Osteocyte (in vitro differentiated cells): Measurements from ENCODE around the gene SLBP. TPM values are rescaled to one million over a fixed set of nuclear protein-coding genes. Genes with fewer than 3 reads are reported as not detected.

Experiments
- DNase-seq: peaks from one replicate; pipeline ENCODE4 v3.0.0; 2021; ENCODE audit warnings: mixed read lengths; ENCODE audit not compliant: unreplicated experiment; ENCODE audit errors: extremely low spot score
- H3K27ac Mint-ChIP-seq: one replicate; pipeline ENCODE4 v1.8.0; 2021; ENCODE audit warnings: mild to moderate bottlenecking, mixed read lengths; ENCODE audit not compliant: unreplicated experiment
- H3K27me3 Mint-ChIP-seq: one replicate; pipeline ENCODE4 v1.8.0; 2021; ENCODE audit warnings: mixed read lengths; ENCODE audit not compliant: unreplicated experiment
- H3K36me3 Mint-ChIP-seq: one replicate; pipeline ENCODE4 v1.8.0; 2021; ENCODE audit warnings: mixed read lengths; ENCODE audit not compliant: unreplicated experiment
- H3K4me1 Mint-ChIP-seq: one replicate; pipeline ENCODE4 v1.8.0; 2021; ENCODE audit warnings: mixed read lengths; ENCODE audit not compliant: unreplicated experiment
- H3K4me3 Mint-ChIP-seq: one replicate; pipeline ENCODE4 v1.8.0; 2021; ENCODE audit warnings: mild to moderate bottlenecking, moderate library complexity, mixed read lengths; ENCODE audit not compliant: unreplicated experiment
- H3K9me3 Mint-ChIP-seq: one replicate; pipeline ENCODE4 v1.8.0; 2021; ENCODE audit warnings: mixed read lengths; ENCODE audit not compliant: unreplicated experiment
- CTCF ChIP-seq: fragments of 200-600 bp; sonication (generic); IDR thresholded peaks from 2 replicates; pipeline ENCODE4 v1.5.0; 2021; ENCODE audit warnings: antibody characterized with exemption, mild to moderate bottlenecking, moderate library complexity
- total RNA-seq: library from RNA; stranded (reverse); gene quantifications from 2 replicates; pipeline ENCODE4 v1.2.1, GENCODE V29; 2021

Gene SLBP
- total RNA-seq, 1 donor from 2014 or later, result 49.1 TPM

DNA sequence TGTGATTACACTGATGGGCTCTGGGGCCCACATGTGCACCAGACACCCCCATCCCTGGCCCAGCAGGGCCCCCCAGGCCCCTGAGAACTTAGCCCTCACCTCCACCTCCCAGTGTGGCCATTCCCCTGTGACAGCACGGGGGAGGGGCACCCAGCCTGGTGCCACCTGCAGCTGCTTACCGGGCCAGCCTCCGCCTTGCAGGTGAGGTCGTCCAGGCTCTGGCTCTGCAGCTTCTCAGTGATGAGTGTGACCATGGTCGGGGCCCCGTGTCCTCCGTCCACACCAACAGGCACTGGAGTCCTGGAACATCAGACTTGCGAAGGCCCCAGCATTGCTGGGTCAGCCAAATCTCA, 43.7 kb downstream of the SLBP start:
- H3K27me3 Mint-ChIP-seq, result no peaks in the 10 kb centered on the region
- no peaks in the 10 kb centered on the region for H3K9me3 Mint-ChIP-seq
- no peak overlapping the region for H3K27ac Mint-ChIP-seq
- H3K4me1 Mint-ChIP-seq, result peaks cover 5% of the 10 kb centered on the region
- no peak overlapping the region for H3K4me3 Mint-ChIP-seq
- DNase-seq, result no peak
- TF ChIP-seq CTCF, result no peak
- H3K36me3 Mint-ChIP-seq, result no peaks in the 10 kb centered on the region

GRCh38 chr4:1667273-1667672, 44.8 kb downstream of the SLBP start:
- Mint-ChIP-seq H3K4me3 (no peak overlapping the region), H3K27ac (no peak overlapping the region), H3K36me3 (no peaks in the 10 kb centered on the region), H3K4me1 (peaks cover 5% of the 10 kb centered on the region), H3K27me3 (no peaks in the 10 kb centered on the region), H3K9me3 (no peaks in the 10 kb centered on the region)
- TF ChIP-seq CTCF, result no peak
- no peak for DNase-seq

- no peak overlapping the region for H3K27ac Mint-ChIP-seq
- no peaks in the 10 kb centered on the region for H3K36me3 Mint-ChIP-seq
- H3K9me3 Mint-ChIP-seq, result no peaks in the 10 kb centered on the region
- no peak for DNase-seq
- H3K27me3 Mint-ChIP-seq, result no peaks in the 10 kb centered on the region
- no peak for TF ChIP-seq CTCF
- H3K4me1 Mint-ChIP-seq, result peaks cover 5% of the 10 kb centered on the region
- H3K4me3 Mint-ChIP-seq, result no peak overlapping the region
Observed at GRCh38 chr4:1666391-1666790, 45.7 kb downstream of the SLBP start.

DNA sequence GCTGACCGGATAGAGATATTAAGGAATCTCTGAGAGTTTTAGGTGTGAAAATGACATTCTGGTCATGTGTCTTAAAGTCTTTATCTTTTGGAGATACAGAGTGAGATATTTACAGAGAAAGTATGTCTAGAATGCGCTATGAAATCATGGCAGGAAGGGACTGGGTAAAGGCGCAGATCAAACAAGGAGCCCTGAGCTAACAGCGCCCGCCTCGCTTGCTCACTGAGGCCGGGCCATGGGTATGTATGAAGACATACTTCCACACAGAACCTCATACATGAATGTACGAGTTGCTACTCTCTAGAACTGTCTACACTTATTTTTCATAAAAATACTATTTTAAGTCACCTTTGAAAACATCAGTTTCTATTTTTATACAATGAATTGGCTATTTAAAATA, 48.0 kb downstream of the SLBP start:
- no peak for DNase-seq

DNA sequence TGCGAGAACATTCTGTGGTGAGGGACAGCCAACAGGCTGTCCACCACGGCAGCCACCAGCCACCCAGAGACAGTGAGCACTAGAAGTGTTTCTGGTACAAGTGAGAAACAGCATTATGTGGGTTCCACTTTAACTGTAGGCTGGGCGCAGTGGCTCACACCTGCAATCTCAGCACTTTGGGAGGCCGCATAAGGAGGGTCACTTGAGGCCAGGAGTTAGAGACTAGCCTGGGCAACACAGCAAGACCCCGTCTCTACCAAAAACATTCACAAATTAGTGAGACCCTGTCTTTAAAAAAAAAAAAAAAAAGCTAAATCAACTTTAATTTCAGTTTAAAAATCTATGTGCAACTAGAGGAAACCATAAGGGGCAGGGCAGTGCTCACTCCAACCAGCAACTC, 48.6 kb downstream of the SLBP start:
- H3K9me3 Mint-ChIP-seq, result no peaks in the 10 kb centered on the region
- H3K27ac Mint-ChIP-seq, result no peak overlapping the region
- no peak overlapping the region for H3K4me3 Mint-ChIP-seq
- TF ChIP-seq CTCF, result no peak
- H3K36me3 Mint-ChIP-seq, result no peaks in the 10 kb centered on the region
- H3K4me1 Mint-ChIP-seq, result peaks cover 2% of the 10 kb centered on the region
- H3K27me3 Mint-ChIP-seq, result no peaks in the 10 kb centered on the region
- DNase-seq, result no peak

More for the DNA sequence above, 48.0 kb downstream of the SLBP start:
- no peak overlapping the region for H3K4me3 Mint-ChIP-seq
- no peaks in the 10 kb centered on the region for H3K27me3 Mint-ChIP-seq
- no peaks in the 10 kb centered on the region for H3K9me3 Mint-ChIP-seq
- no peak overlapping the region for H3K27ac Mint-ChIP-seq
- H3K4me1 Mint-ChIP-seq, result peaks cover 5% of the 10 kb centered on the region
- no peak for TF ChIP-seq CTCF
- no peaks in the 10 kb centered on the region for H3K36me3 Mint-ChIP-seq
